PFSK-1 (cell line): Measurements from ENCODE around the gene IL1A.

Experiments
- FOXP2 ChIP-seq: optimal IDR thresholded peaks from 2 replicates; pipeline ENCODE3; 2011; ENCODE audit warnings: borderline replicate concordance, control low read depth, inconsistent platforms; ENCODE audit not compliant: insufficient read depth; ENCODE audit errors: extremely low read length, extremely low read depth
- POLR2AphosphoS5 ChIP-seq: IDR thresholded peaks from 2 replicates; pipeline ENCODE4 v1.6.1; 2012; ENCODE audit warnings: low read depth, mild to moderate bottlenecking, control low read depth, low read length, moderate library complexity
- TAF1 ChIP-seq: IDR thresholded peaks from 2 replicates; pipeline ENCODE4 v1.6.1; 2012; ENCODE audit warnings: low read length, control low read depth, borderline replicate concordance; ENCODE audit not compliant: insufficient read depth

DNA sequence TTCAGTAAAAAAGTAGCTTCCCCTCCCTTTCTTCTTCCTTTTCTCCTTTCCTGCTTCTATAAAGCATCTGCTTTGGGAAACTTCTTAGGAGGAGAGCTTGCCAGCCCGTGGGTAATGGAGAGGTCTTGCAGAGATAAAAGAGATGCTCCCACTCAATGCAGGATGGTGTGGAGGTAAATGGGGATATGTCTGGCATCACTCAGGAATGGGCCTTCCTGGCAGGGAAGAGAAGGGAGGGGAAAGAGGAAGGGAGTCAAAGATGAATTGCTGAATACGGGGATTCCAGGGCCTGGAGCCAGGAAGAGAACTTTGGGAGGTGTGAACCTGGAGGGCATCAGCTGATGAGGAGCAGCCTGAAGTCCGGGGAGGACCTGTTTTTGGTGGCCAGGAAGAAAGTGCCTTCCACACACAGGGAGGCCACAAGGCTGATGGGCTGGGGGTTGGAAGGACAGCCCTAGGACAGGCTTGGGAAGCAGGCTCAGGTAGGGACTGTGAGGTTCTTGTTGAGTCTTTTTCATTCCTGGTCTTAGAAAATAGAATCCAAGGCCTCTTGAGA is 27.1 kb upstream of the IL1A start:
- TF ChIP-seq TAF1 (no peak), FOXP2 (no peak), POLR2AphosphoS5 (no peak)
